SK-N-SH treated with all-trans-retinoic acid at 6 μM for 48 hours (cell line): ENCODE measurements around the gene ERCC4.

Experiments used
- ATAC-seq: fragments of 200-7000 bp; cut with Tn5 transposase; 3 replicates; pipeline ENCODE4 v1.9.1; 2020; ENCODE audit warnings: mild to moderate bottlenecking, moderate library complexity
- ARNTL ChIP-seq: fragments of 450-650 bp; formaldehyde crosslinking; IDR thresholded peaks from 2 replicates; pipeline ENCODE4 v1.5.0; 2020; ENCODE audit warnings: low read depth, mild to moderate bottlenecking, moderate library complexity, borderline replicate concordance
- BACH2 ChIP-seq: fragments of 250-450 bp; sonication (Bioruptor Pico); IDR thresholded peaks from 2 replicates; pipeline ENCODE4 v1.9.0; 2021; ENCODE audit warnings: mild to moderate bottlenecking, borderline replicate concordance
- CSDC2 ChIP-seq: fragments of 250-450 bp; sonication (Bioruptor Pico); IDR thresholded peaks from 2 replicates; pipeline ENCODE4 v1.5.0; 2020; ENCODE audit warnings: mild to moderate bottlenecking, moderate library complexity
- ESRRG ChIP-seq: fragments of 250-450 bp; sonication (Bioruptor Pico); IDR thresholded peaks from 2 replicates; pipeline ENCODE4 v1.6.1; 2021; ENCODE audit warnings: mild to moderate bottlenecking
- GLIS3 ChIP-seq: fragments of 250-450 bp; sonication (Bioruptor Pico); IDR thresholded peaks from 2 replicates; pipeline ENCODE4 v1.5.0; 2020; ENCODE audit warnings: mild to moderate bottlenecking, moderate library complexity
- ISL1 ChIP-seq: fragments of 250-450 bp; sonication (Bioruptor Pico); IDR thresholded peaks from 2 replicates; pipeline ENCODE4 v2.1.2; 2022; ENCODE audit warnings: mild to moderate bottlenecking, moderate library complexity
- OSR1 ChIP-seq: fragments of 250-450 bp; sonication (Bioruptor Pico); IDR thresholded peaks from 2 replicates; pipeline ENCODE4 v1.8.0; 2022; ENCODE audit warnings: moderate library complexity, mild to moderate bottlenecking, inconsistent platforms
- PATZ1 ChIP-seq: fragments of 250-450 bp; sonication (Bioruptor Pico); IDR thresholded peaks from 2 replicates; pipeline ENCODE4 v1.8.0; 2020; ENCODE audit warnings: mild to moderate bottlenecking, moderate library complexity, borderline replicate concordance
- PPARA ChIP-seq: fragments of 250-450 bp; sonication (Bioruptor Pico); IDR thresholded peaks from 2 replicates; pipeline ENCODE4 v1.5.0; 2020; ENCODE audit warnings: mild to moderate bottlenecking, borderline replicate concordance
- RARB ChIP-seq: fragments of 250-450 bp; sonication (Bioruptor Pico); IDR thresholded peaks from 2 replicates; pipeline ENCODE4 v1.8.0; 2021; ENCODE audit warnings: mild to moderate bottlenecking, moderate library complexity
- SNAI2 ChIP-seq: fragments of 250-450 bp; sonication (Bioruptor Pico); IDR thresholded peaks from 2 replicates; pipeline ENCODE4 v1.5.0; 2020; ENCODE audit warnings: mild to moderate bottlenecking, moderate library complexity
- TCF4 ChIP-seq: fragments of 250-450 bp; sonication (Bioruptor Pico); IDR thresholded peaks from 2 replicates; pipeline ENCODE4 v1.8.0; 2021; ENCODE audit warnings: mild to moderate bottlenecking, moderate library complexity, borderline replicate concordance
- TOX ChIP-seq: fragments of 250-450 bp; sonication (Bioruptor Pico); IDR thresholded peaks from 2 replicates; pipeline ENCODE4 v1.8.0; 2021; ENCODE audit warnings: mild to moderate bottlenecking, moderate library complexity, borderline replicate concordance
- ZC3H10 ChIP-seq: fragments of 250-450 bp; sonication (Bioruptor Pico); IDR thresholded peaks from 2 replicates; pipeline ENCODE4 v1.5.1; 2021; ENCODE audit warnings: mild to moderate bottlenecking, moderate library complexity
- ZFP3 ChIP-seq: fragments of 250-450 bp; sonication (Bioruptor Pico); IDR thresholded peaks from 2 replicates; pipeline ENCODE4 v1.5.0; 2020; ENCODE audit warnings: mild to moderate bottlenecking, moderate library complexity
- ZFP30 ChIP-seq: fragments of 450-650 bp; formaldehyde crosslinking; IDR thresholded peaks from 2 replicates; pipeline ENCODE4 v1.5.0; 2022; ENCODE audit warnings: mild to moderate bottlenecking, moderate library complexity
- ZNF565 ChIP-seq: fragments of 450-650 bp; formaldehyde crosslinking; conservative IDR thresholded peaks from 2 replicates; pipeline ENCODE4 v1.5.0; 2020; ENCODE audit warnings: low read depth, mild to moderate bottlenecking, moderate library complexity
- ZNF70 ChIP-seq: fragments of 450-650 bp; formaldehyde crosslinking; IDR thresholded peaks from 2 replicates; pipeline ENCODE4 v1.5.0; 2020; ENCODE audit warnings: mild to moderate bottlenecking, moderate library complexity
- ZNF8 ChIP-seq: fragments of 450-650 bp; formaldehyde crosslinking; IDR thresholded peaks from 2 replicates; pipeline ENCODE4 v1.5.0; 2020; ENCODE audit warnings: mild to moderate bottlenecking, moderate library complexity
- TF ChIP-seq, protein P1 (sequence below): fragments of 250-450 bp; sonication (Bioruptor Pico); IDR thresholded peaks from 2 replicates; pipeline ENCODE4 v1.5.1; 2021; ENCODE audit warnings: mild to moderate bottlenecking, moderate library complexity
- TF ChIP-seq, protein P2 (sequence below): fragments of 250-450 bp; sonication (Bioruptor Pico); IDR thresholded peaks from 2 replicates; pipeline ENCODE4 v1.8.0; 2021; ENCODE audit warnings: low read depth, mild to moderate bottlenecking, moderate library complexity, borderline replicate concordance
- TF ChIP-seq, protein P3 (sequence below): fragments of 250-450 bp; sonication (Bioruptor Pico); IDR thresholded peaks from 2 replicates; pipeline ENCODE4 v1.5.1; 2020; ENCODE audit warnings: low read depth, mild to moderate bottlenecking, moderate library complexity

Gene ERCC4

GRCh38 chr16:13977177-13977576, 57.2 kb downstream of the ERCC4 start (continued):
- TF ChIP-seq, protein P1, sequence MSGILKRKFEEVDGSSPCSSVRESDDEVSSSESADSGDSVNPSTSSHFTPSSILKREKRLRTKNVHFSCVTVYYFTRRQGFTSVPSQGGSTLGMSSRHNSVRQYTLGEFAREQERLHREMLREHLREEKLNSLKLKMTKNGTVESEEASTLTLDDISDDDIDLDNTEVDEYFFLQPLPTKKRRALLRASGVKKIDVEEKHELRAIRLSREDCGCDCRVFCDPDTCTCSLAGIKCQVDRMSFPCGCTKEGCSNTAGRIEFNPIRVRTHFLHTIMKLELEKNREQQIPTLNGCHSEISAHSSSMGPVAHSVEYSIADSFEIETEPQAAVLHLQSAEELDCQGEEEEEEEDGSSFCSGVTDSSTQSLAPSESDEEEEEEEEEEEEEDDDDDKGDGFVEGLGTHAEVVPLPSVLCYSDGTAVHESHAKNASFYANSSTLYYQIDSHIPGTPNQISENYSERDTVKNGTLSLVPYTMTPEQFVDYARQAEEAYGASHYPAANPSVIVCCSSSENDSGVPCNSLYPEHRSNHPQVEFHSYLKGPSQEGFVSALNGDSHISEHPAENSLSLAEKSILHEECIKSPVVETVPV = no peak
- TF ChIP-seq ISL1 (CRISPR knock-in tag) (no peak), ZFP3 (CRISPR knock-in tag) (no peak), OSR1 (CRISPR knock-in tag) (no peak), ZFP30 (CRISPR knock-in tag) (no peak), ZNF8 (CRISPR knock-in tag) (no peak)

GRCh38 chr16:13982451-13982850, 62.5 kb downstream of the ERCC4 start:
- no peak for ATAC-seq

GRCh38 chr16:13983625-13984024, 63.7 kb downstream of the ERCC4 start:
- no peak for TF ChIP-seq PATZ1
- no peak for TF ChIP-seq CSDC2
- no peak for TF ChIP-seq TOX
- TF ChIP-seq BACH2 (CRISPR knock-in tag) = no peak
- TF ChIP-seq SNAI2 = no peak
- no peak for TF ChIP-seq ZFP30 (CRISPR knock-in tag)
- no peak for TF ChIP-seq ZC3H10 (CRISPR knock-in tag)
- no peak for TF ChIP-seq ISL1 (CRISPR knock-in tag)
- TF ChIP-seq ARNTL (CRISPR knock-in tag) = no peak
- no peak for TF ChIP-seq ZFP3 (CRISPR knock-in tag)
- TF ChIP-seq, protein P2, sequence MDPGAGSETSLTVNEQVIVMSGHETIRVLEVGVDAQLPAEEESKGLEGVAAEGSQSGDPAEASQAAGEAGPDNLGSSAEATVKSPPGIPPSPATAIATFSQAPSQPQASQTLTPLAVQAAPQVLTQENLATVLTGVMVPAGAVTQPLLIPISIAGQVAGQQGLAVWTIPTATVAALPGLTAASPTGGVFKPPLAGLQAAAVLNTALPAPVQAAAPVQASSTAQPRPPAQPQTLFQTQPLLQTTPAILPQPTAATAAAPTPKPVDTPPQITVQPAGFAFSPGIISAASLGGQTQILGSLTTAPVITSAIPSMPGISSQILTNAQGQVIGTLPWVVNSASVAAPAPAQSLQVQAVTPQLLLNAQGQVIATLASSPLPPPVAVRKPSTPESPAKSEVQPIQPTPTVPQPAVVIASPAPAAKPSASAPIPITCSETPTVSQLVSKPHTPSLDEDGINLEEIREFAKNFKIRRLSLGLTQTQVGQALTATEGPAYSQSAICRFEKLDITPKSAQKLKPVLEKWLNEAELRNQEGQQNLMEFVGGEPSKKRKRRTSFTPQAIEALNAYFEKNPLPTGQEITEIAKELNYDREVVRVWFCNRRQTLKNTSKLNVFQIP (CRISPR knock-in tag) = no peak
- TF ChIP-seq ESRRG (CRISPR knock-in tag) = no peak
- no peak for TF ChIP-seq ZNF70 (CRISPR knock-in tag)
- ATAC-seq = no peak

More at GRCh38 chr16:13982451-13982850, 62.5 kb downstream of the ERCC4 start:
- no peak for TF ChIP-seq ZNF8 (CRISPR knock-in tag)
- no peak for TF ChIP-seq ARNTL (CRISPR knock-in tag)
- TF ChIP-seq, protein P2 (CRISPR knock-in tag) = no peak
- TF ChIP-seq, protein P1 = no peak
- TF ChIP-seq PATZ1 = no peak

- ATAC-seq = no peak
- TF ChIP-seq SNAI2 = no peak
- no peak for TF ChIP-seq GLIS3 (CRISPR knock-in tag)
- no peak for TF ChIP-seq ZNF70 (CRISPR knock-in tag)
- no peak for TF ChIP-seq ESRRG (CRISPR knock-in tag)
- no peak for TF ChIP-seq ISL1 (CRISPR knock-in tag)
- TF ChIP-seq, protein P3, sequence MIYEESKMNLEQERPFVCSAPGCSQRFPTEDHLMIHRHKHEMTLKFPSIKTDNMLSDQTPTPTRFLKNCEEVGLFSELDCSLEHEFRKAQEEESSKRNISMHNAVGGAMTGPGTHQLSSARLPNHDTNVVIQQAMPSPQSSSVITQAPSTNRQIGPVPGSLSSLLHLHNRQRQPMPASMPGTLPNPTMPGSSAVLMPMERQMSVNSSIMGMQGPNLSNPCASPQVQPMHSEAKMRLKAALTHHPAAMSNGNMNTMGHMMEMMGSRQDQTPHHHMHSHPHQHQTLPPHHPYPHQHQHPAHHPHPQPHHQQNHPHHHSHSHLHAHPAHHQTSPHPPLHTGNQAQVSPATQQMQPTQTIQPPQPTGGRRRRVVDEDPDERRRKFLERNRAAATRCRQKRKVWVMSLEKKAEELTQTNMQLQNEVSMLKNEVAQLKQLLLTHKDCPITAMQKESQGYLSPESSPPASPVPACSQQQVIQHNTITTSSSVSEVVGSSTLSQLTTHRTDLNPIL (CRISPR knock-in tag) = no peak
- TF ChIP-seq ZNF8 (CRISPR knock-in tag) = no peak
- TF ChIP-seq ZFP30 (CRISPR knock-in tag) = no peak
- no peak for TF ChIP-seq TOX
- TF ChIP-seq RARB (CRISPR knock-in tag) = no peak
- TF ChIP-seq PPARA (CRISPR knock-in tag) = no peak
- no peak for TF ChIP-seq ZNF565 (CRISPR knock-in tag)
- TF ChIP-seq TCF4 (CRISPR knock-in tag) = no peak
- TF ChIP-seq ARNTL (CRISPR knock-in tag) = no peak
Observed at GRCh38 chr16:13984794-13985193, 64.8 kb downstream of the ERCC4 start.
